A673 (cell line): Measurements from ENCODE around the gene AKAP12. TPM values are rescaled to one million over a fixed set of nuclear protein-coding genes. Genes with fewer than 3 reads are reported as not detected.

Source experiments
- BruUV-seq: library from RNA; stranded (reverse); fragments of 400-500 nt; replicated peaks from 2 replicates; lab custom pipeline; 2021; lab: Mats Ljungman, UMichigan
- CTCF ChIA-PET: fragments of 300-600 bp; sonication (Branson Sonifier 250); formaldehyde crosslinking; loops from one replicate; lab custom pipeline; 2022; ENCODE audit warnings: antibody characterized with exemption; lab: Charles Lee
- POLR2A ChIA-PET: fragments of 300-600 bp; sonication (Branson Sonifier 250); formaldehyde crosslinking; loops from one replicate; lab custom pipeline; 2022; ENCODE audit warnings: antibody characterized with exemption; ENCODE audit not compliant: low non-redundant PET; lab: Charles Lee
- DNase-seq: peaks from one replicate; pipeline ENCODE4 v3.0.0-alpha.2; 2015; ENCODE audit warnings: low spot score
- H3K27ac ChIP-seq: fragments of 200-600 bp; sonication (generic); 2 replicates; pipeline ENCODE4 v1.5.1; 2016; ENCODE audit warnings: mixed run types, low read depth, mild to moderate bottlenecking, mixed read lengths, antibody characterized with exemption, low read length; ENCODE audit not compliant: poor library complexity, severe bottlenecking
- H3K27me3 ChIP-seq: fragments of 200-600 bp; sonication (generic); replicated peaks from 2 replicates; pipeline ENCODE4 v1.6.1; 2017; ENCODE audit warnings: mixed run types, low read depth, mild to moderate bottlenecking, mixed read lengths, antibody characterized with exemption, low read length; ENCODE audit not compliant: insufficient read depth, poor library complexity
- H3K36me3 ChIP-seq: fragments of 200-600 bp; sonication (generic); 2 replicates; pipeline ENCODE4 v1.6.1; 2016; ENCODE audit warnings: mixed run types, mild to moderate bottlenecking, mixed read lengths, antibody characterized with exemption, low read length; ENCODE audit not compliant: insufficient read depth, poor library complexity, severe bottlenecking
- H3K4me1 ChIP-seq: fragments of 200-600 bp; sonication (generic); 2 replicates; pipeline ENCODE4 v1.6.1; 2017; ENCODE audit warnings: mixed run types, mild to moderate bottlenecking, mixed read lengths, antibody characterized with exemption, low read length; ENCODE audit not compliant: insufficient read depth, poor library complexity, severe bottlenecking
- H3K4me3 ChIP-seq: fragments of 200-600 bp; sonication (generic); 2 replicates; pipeline ENCODE4 v1.5.1; 2016; ENCODE audit warnings: low read depth, mixed run types, mild to moderate bottlenecking, mixed read lengths, low read length; ENCODE audit not compliant: poor library complexity, severe bottlenecking
- H3K9me3 ChIP-seq: fragments of 200-600 bp; sonication (generic); 2 replicates; pipeline ENCODE4 v1.6.1; 2016; ENCODE audit warnings: mixed run types, low read depth, mild to moderate bottlenecking, mixed read lengths, antibody characterized with exemption, low read length; ENCODE audit not compliant: poor library complexity, severe bottlenecking
- CTCF ChIP-seq: fragments of 300-800, 200-600 bp; sonication (generic); conservative IDR thresholded peaks from 2 replicates; pipeline ENCODE4 v1.5.1; 2017; ENCODE audit warnings: low read depth, mild to moderate bottlenecking, antibody characterized with exemption, low read length, moderate library complexity, mixed read lengths
- EZH2 ChIP-seq: fragments of 200-600 bp; sonication (generic); IDR thresholded peaks from 2 replicates; pipeline ENCODE4 v1.6.1; 2017; ENCODE audit warnings: borderline replicate concordance, low read depth, mild to moderate bottlenecking, mixed read lengths, antibody characterized with exemption, low read length; ENCODE audit not compliant: poor library complexity, severe bottlenecking
- intact Hi-C: fragments of 100-400 bp; cut with micrococcal nuclease; formaldehyde crosslinking; loops from one replicate; pipeline ENCODE4 v1.10.0; 2022; ENCODE audit not compliant: unreplicated experiment
- total RNA-seq: library from RNA; stranded (reverse); gene quantifications from 2 replicates; pipeline ENCODE4 v1.2.3, GENCODE V29; 2021

The AKAP12 gene
- total RNA-seq, 1 experiment from 2014 or later: 37.3 TPM

- POLR2A ChIA-PET: no interaction called here
- H3K9me3 ChIP-seq: no peaks in the 10 kb centered on the region
- H3K27ac ChIP-seq: no peak overlapping the region
- intact Hi-C loops: no loop called here
- H3K27me3 ChIP-seq: no peaks in the 10 kb centered on the region
- H3K4me3 ChIP-seq: no peak overlapping the region
- no peaks in the 10 kb centered on the region for H3K36me3 ChIP-seq
- no peak for DNase-seq
- CTCF ChIA-PET: no interaction called here
- no peaks in the 10 kb centered on the region for H3K4me1 ChIP-seq
- no TSS peak for BruUV-seq
- TF ChIP-seq EZH2 (no peak), CTCF (no peak)
Measured at GRCh38 chr6:151233731-151234130, 6.0 kb upstream of the AKAP12 start.

- Histone ChIP-seq H3K27me3 (no peaks in the 10 kb centered on the region), H3K36me3 (no peaks in the 10 kb centered on the region), H3K27ac (no peak overlapping the region), H3K9me3 (no peaks in the 10 kb centered on the region), H3K4me3 (no peak overlapping the region), H3K4me1 (peaks cover 8% of the 10 kb centered on the region)
- no peak for TF ChIP-seq EZH2
- TF ChIP-seq CTCF: no peak
- DNase-seq: no peak
- CTCF ChIA-PET: no interaction called here
- intact Hi-C loops: no loop called here
- POLR2A ChIA-PET: no interaction called here
- BruUV-seq: no TSS peak
Measured at GRCh38 chr6:151236668-151237401, 2.9 kb upstream of the AKAP12 start.

- Histone ChIP-seq H3K9me3 (no peaks in the 10 kb centered on the region), H3K4me3 (peak overlapping the region; percentile 84), H3K27me3 (no peaks in the 10 kb centered on the region), H3K36me3 (no peaks in the 10 kb centered on the region), H3K27ac (no peak overlapping the region), H3K4me1 (peaks cover 15% of the 10 kb centered on the region)
- DNase-seq: peak; percentile 88
- TF ChIP-seq EZH2 (no peak), CTCF (peak; percentile 26; the same call in 1 of the 2 replicates)
- BruUV-seq: no TSS peak
- intact Hi-C loops: loop anchor here (2.0 kb wide), 1 partner anchor 85 kb away; no protein-coding TSS in a partner anchor
- ChIA-PET POLR2A (interaction anchor here (0.7 kb wide), 1 partner anchor 53 kb away, joined by 10 read pairs; no protein-coding TSS in a partner anchor), CTCF (interaction anchor here (0.7 kb wide), 1 partner anchor 14 kb away, joined by 5 read pairs; no protein-coding TSS in a partner anchor)
Measured at GRCh38 chr6:151240036-151240685, 394 bp downstream of the AKAP12 start.
